Stimulated activated CD8-positive, alpha-beta memory T cell treated with anti-CD3 and anti-CD28 coated beads, Interleukin-7, amount 100 ng/mL, for 48 hours (primary cell): ENCODE measurements around the gene HIVEP2.

Experiments
- DNase-seq, 2 donors: peaks; one replicate each; pipeline ENCODE4 v3.0.0-alpha.2; 2020; ENCODE audit warnings: low read depth in 1 of 2; ENCODE audit errors: extremely low read depth in 1 of 2

HIVEP2 gene

GRCh38 chr6:142845624-142846458, 99.1 kb downstream of the HIVEP2 start:
- DNase-seq, result no peak

GRCh38 chr6:142845143-142845571, 99.8 kb downstream of the HIVEP2 start:
- no peak for DNase-seq

DNA sequence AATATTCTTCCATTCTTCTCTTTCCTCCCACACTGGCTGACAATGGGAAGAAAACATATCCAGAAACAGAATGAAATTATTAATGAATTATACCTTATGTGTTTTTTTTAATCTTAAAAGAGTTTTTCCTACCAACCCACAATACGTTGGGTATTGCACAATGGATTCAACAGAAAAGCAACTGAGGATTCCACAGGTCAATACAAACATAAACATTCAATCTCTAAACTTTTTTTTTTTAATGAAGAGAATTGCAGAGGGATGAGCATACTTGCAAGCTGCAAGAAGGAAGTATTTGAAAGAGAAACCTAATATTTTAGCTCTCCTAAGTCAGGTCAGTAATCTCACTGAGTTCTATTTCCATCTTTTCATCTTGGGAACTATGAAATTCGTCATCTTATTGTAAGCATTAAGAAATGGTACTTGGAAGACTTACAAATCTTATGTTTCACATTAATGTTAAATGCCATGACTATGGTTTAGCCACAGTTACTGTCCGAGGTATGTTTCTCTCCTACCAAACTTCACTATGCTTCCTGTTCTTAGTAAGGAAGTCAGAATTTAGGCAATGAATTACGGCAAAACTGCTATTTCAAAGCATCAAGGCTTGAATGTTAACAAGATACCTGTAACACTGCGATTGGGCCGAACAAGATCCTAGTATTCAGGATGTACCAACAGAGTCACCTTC, 100.8 kb downstream of the HIVEP2 start:
- no peak for DNase-seq

- DNase-seq, result no peak
Measured at GRCh38 chr6:142843361-142843760, 101.6 kb downstream of the HIVEP2 start.

DNA sequence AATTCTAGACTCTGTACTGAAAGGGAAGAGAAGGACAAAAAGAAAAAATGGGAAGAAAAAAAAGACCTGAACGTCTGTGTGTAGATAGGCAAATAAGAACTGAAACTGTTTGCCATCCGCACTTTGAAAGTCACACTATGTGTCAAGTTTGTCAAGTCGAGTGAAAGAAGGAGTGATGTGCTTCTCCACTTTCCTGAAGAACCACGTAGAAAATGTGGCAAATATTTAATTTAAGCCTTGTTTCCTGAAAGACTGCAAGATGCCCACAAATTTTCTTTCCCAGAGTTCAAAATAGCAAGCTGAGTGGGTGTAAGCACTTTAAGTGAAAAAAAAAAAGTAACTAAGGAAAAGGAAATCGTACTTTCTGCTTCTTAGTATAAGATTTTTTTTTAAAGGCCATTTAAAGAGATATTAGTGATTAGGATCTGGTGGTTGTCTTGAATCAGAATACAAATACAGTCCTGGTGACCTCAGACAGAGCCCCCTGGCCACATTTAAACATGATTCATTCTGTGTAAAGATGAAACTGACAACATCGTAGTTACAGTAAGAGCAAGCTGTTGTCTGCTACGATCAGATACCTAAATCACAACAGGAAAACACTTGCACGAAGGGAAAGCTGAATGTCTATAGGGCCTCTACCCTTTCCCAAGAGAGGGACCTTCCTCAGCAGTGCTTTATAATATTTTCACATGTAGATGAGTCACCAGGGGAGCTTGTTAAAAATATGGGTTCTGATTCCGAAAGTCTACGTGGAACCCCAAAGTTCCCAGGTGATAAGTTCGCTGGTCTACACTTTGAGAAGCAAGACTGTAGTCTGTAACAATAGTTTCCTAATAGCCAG, 102.3 kb downstream of the HIVEP2 start:
- peak in 1 of 2 donors; percentile 32 for DNase-seq

DNA sequence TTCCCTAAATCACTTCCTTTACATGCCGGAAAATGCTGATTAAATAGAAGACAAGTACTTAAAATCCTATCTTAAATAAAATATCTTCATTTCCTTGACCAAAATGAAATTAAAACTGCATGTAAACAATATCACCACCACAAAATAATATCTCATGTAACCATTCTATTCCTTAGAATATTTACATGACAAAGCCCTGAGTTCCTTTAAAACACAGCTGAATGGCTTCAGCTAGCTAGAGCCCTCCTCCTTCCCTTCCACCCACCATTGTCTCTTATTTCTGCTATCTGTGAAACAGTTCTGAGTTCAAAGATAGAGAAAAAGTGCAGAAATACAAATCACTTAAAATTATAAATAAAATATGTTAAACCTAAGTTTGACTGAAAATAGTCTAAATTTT, 103.1 kb downstream of the HIVEP2 start:
- DNase-seq, result no peak

GRCh38 chr6:142839686-142840040, 105.3 kb downstream of the HIVEP2 start:
- no peak for DNase-seq

DNA sequence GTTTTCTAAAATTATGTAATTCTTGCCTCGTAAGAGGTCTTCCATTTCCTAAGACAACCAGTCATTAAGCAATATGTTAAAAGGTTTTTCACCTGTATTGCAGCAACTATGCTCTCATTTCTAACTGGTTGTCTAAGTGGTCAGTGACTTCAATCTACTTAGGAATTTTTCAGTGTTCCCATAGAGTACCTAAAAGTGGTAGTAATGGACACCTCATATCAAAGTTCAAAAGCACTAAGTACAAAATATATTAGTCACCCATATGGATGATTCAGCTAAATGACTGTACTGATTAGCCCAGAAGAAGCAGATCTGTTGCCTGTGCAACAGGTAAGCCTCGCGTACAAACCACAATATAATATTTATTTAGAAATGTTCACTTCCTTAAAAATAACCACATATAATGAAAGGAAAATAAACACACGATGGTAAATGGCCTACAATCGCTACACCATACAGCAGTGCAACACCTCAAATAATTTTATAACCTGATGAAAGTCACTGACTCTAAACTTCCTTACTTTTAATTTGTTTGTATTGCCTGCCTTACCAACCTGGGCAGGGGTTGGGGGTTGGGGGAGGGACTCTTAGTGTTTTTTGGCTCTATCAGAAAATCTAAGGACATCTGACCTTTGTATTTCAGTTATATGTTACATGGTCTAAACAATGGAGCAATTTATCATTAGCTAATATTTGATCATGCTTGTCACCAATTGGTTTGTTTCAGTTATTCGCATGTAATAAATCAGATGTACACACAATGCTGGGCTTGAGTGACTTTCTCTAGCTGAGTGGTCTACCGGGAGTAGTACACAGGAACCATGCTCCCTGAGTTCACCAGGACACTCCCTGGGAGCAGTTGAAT, 105.9 kb downstream of the HIVEP2 start:
- no peak for DNase-seq

- DNase-seq, result no peak
Measured at GRCh38 chr6:142835787-142836535, 109.0 kb downstream of the HIVEP2 start.

- no peak for DNase-seq
Measured at GRCh38 chr6:142834853-142835252, 110.1 kb downstream of the HIVEP2 start.

DNA sequence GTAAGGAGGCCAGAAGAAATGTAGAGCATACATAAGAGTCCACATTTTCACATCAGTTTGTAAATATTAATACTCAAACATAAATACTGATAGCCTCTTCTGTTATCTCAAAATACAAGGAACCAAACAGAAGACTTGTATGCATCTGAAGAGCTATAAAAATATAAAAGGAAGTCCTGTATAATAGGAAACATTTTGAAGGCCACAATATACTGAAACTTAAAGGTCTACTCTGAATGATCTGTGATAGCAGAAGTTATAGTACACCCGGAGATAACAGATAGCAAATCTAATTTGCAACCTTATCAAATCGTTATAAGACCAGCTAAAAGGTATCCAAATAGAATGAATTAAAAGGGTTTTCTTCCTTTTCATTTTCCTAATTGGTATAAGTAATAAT, 111.2 kb downstream of the HIVEP2 start:
- no peak for DNase-seq

DNA sequence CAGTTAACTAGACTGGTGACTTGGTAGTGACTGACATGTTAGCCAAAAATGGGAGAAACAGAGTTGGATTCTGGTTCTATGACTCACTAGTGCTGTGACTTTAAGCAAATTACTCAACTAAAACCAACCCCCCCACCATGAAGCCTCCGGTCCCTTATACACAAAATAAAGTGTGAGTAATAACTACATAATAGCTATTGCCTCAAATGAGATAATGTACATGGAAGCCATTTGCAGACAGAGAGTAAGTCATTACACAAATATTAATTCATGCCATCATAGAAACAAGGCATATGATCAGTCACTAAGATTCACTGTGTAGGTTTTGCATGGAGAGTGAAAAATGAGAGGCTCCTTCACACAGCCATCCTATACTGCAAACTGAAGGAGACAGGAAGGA, 111.9 kb downstream of the HIVEP2 start:
- DNase-seq, result no peak

GRCh38 chr6:142830807-142831206, 114.2 kb downstream of the HIVEP2 start:
- no peak for DNase-seq

GRCh38 chr6:142830116-142830710, 114.8 kb downstream of the HIVEP2 start:
- DNase-seq, result no peak

- DNase-seq, result no peak
Measured at GRCh38 chr6:142829556-142829955, 115.4 kb downstream of the HIVEP2 start.

- no peak for DNase-seq
Measured at GRCh38 chr6:142827991-142828390, 117.0 kb downstream of the HIVEP2 start.

DNA sequence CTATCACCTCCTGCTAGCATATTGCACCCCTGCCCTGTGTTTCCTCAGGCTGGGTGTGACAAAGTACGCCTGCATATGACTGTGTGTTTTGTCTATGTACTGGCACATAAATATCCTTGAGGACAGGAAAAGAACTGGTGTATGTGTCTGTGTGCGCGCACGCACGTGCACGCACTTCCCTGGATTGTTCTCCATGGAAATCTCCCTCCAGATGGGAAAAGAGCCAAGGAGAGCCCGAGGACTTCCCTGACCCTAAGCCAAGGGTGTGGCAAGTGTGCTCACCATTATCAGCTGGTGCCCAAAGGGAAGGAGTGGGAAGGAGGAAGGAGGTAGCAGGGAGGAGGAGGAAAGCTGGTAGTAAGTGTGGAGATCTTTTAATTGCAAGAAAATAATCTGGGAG, 117.6 kb downstream of the HIVEP2 start:
- DNase-seq, result no peak

DNA sequence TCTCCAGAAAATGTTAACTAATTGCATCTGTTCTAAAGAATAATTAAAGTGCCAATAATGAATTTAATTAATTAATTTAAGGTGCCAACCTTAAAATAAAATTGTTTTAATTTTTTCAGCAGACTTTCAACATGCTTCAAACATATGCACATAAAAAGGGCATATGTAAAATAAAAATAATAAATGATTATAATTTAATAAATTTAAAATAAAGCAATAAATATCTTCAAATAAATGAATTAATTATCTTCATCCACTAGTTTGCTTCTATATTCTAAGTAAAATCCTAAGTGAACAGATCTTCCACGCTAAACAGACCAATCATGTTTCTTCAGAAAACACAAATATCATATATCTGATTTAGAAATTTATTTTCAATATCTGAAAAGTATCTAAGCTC, 119.2 kb downstream of the HIVEP2 start:
- no peak for DNase-seq

GRCh38 chr6:142824426-142824825, 120.5 kb downstream of the HIVEP2 start:
- no peak for DNase-seq
